OCI-LY3 (cell line): Measurements from ENCODE around the gene PLIN5.
"Not testable (repeated sequence)": the region's sequence is repeated elsewhere in the genome, so short reads cannot be mapped to it uniquely, and the experiment has no call there.

ENCODE experiments used
- H2AFZ ChIP-seq: fragments of 200-600, 300-600 bp; shearing (Covaris generic); 2 replicates; pipeline ENCODE4 v1.6.0; 2014; ENCODE audit warnings: antibody characterized with exemption, low read depth, low read length
- H3K27ac ChIP-seq: fragments of 200-600, 300-600 bp; sonication (generic); 2 replicates; pipeline ENCODE4 v1.5.1; 2014; ENCODE audit warnings: mild to moderate bottlenecking, low read length, moderate library complexity, mixed read lengths
- H3K27me3 ChIP-seq: fragments of 200-600, 300-600 bp; sonication (generic); 2 replicates; pipeline ENCODE4 v1.6.1; 2014; ENCODE audit warnings: low read depth, low read length, mixed read lengths
- H3K36me3 ChIP-seq: fragments of 200-600, 300-600 bp; sonication (generic); replicated peaks from 2 replicates; pipeline ENCODE3; 2014; ENCODE audit warnings: low read depth, low read length, mixed read lengths
- H3K4me1 ChIP-seq: fragments of 300-600, 200-600 bp; sonication (generic); 2 replicates; pipeline ENCODE4 v1.6.1; 2014; ENCODE audit warnings: low read length, mixed read lengths
- H3K4me2 ChIP-seq: fragments of 200-600, 300-600 bp; sonication (generic); 2 replicates; pipeline ENCODE4 v1.6.1; 2014; ENCODE audit warnings: low read length, mixed read lengths
- H3K4me3 ChIP-seq: fragments of 300-600, 200-600 bp; sonication (generic); 2 replicates; pipeline ENCODE4 v1.5.1; 2014; ENCODE audit warnings: antibody characterized with exemption, mild to moderate bottlenecking, low read length, moderate library complexity
- H3K79me2 ChIP-seq: fragments of 300-600, 200-600 bp; shearing (Covaris generic); 2 replicates; pipeline ENCODE4 v1.6.1; 2014; ENCODE audit warnings: mild to moderate bottlenecking, low read length, mixed read lengths
- H3K9ac ChIP-seq: fragments of 300-600, 200-600 bp; shearing (Covaris generic); 2 replicates; pipeline ENCODE4 v1.6.0; 2014; ENCODE audit warnings: mild to moderate bottlenecking, low read length, moderate library complexity
- H3K9me3 ChIP-seq: fragments of 200-600, 300-600 bp; shearing (Covaris generic); 2 replicates; pipeline ENCODE4 v1.6.1; 2014; ENCODE audit warnings: low read length, mixed read lengths; ENCODE audit not compliant: insufficient read depth
- H4K20me1 ChIP-seq: fragments of 200-600, 300-600 bp; sonication (generic); 2 replicates; pipeline ENCODE4 v1.6.1; 2016; ENCODE audit warnings: low read length, mixed read lengths; ENCODE audit not compliant: insufficient read depth
- CTCF ChIP-seq: fragments of 200-600, 300-600 bp; sonication (generic); IDR thresholded peaks from 2 replicates; pipeline ENCODE4 v1.5.1; 2014; ENCODE audit warnings: antibody characterized with exemption, low read length, low read depth
- EZH2phosphoT487 ChIP-seq: fragments of 200-600 bp; shearing (Covaris generic); IDR thresholded peaks from 2 replicates; pipeline ENCODE4 v1.6.1; 2018; ENCODE audit warnings: antibody characterized with exemption, mixed run types, low read depth

PLIN5 gene

GRCh38 chr19:4566402-4567051 is 31.5 kb upstream of the PLIN5 start:
- no peak overlapping the region for H3K27ac ChIP-seq
- no peaks in the 10 kb centered on the region for H3K79me2 ChIP-seq
- peaks cover 21% of the 10 kb centered on the region for H3K4me1 ChIP-seq
- H3K36me3 ChIP-seq = no peaks in the 10 kb centered on the region
- no peaks in the 10 kb centered on the region for H3K9me3 ChIP-seq
- H3K9ac ChIP-seq = no peak overlapping the region
- no peaks in the 10 kb centered on the region for H3K27me3 ChIP-seq
- TF ChIP-seq CTCF = no peak
- TF ChIP-seq EZH2phosphoT487 = no peak
- H4K20me1 ChIP-seq = peaks cover 10% of the 10 kb centered on the region; the same call in 1 of the 2 replicates
- H3K4me3 ChIP-seq = no peak overlapping the region
- no peak overlapping the region for H2AFZ ChIP-seq
- no peak overlapping the region for H3K4me2 ChIP-seq

GRCh38 chr19:4563562-4563961 is 28.5 kb upstream of the PLIN5 start:
- not testable (repeated sequence) for H2AFZ ChIP-seq, H3K79me2 ChIP-seq, H3K4me1 ChIP-seq, H3K36me3 ChIP-seq, H4K20me1 ChIP-seq, H3K4me3 ChIP-seq, H3K27me3 ChIP-seq, H3K27ac ChIP-seq, H3K4me2 ChIP-seq, H3K9ac ChIP-seq, H3K9me3 ChIP-seq

GRCh38 chr19:4562085-4562484 is 27.1 kb upstream of the PLIN5 start:
- H3K36me3 ChIP-seq, H3K27me3 ChIP-seq, H3K9ac ChIP-seq, H3K4me2 ChIP-seq, H3K9me3 ChIP-seq, H3K4me3 ChIP-seq, H3K79me2 ChIP-seq, H2AFZ ChIP-seq, H3K4me1 ChIP-seq, H3K27ac ChIP-seq: not testable (repeated sequence)
- H4K20me1 ChIP-seq = peaks cover 10% of the 10 kb centered on the region; the same call in 1 of the 2 replicates

- H4K20me1 ChIP-seq = peaks cover 4% of the 10 kb centered on the region; the same call in 1 of the 2 replicates
- H3K36me3 ChIP-seq = peaks cover 16% of the 10 kb centered on the region
- no peak within 1 kb of the TSS for H2AFZ ChIP-seq
- no peak within 1 kb of the TSS for H3K9ac ChIP-seq
- TF ChIP-seq EZH2phosphoT487 = no peak
- no peak for TF ChIP-seq CTCF
- H3K4me2 ChIP-seq = no peak within 1 kb of the TSS
- no peaks in the 10 kb centered on the region for H3K79me2 ChIP-seq
- H3K9me3 ChIP-seq = no peaks in the 10 kb centered on the region
- H3K27ac ChIP-seq = no peak within 1 kb of the TSS
- H3K27me3 ChIP-seq = no peaks in the 10 kb centered on the region
- H3K4me3 ChIP-seq = no peak within 1 kb of the TSS
- no peaks in the 10 kb centered on the region for H3K4me1 ChIP-seq
Observed at GRCh38 chr19:4559569-4559968, 24.5 kb upstream of the PLIN5 start, which contains the start of gene SEMA6B. Gene SEMA6B (minus strand): TSS chr19:4559684. CDS start chr19:4558457, 1,227 bp downstream.

GRCh38 chr19:4557971-4558941 is 23.2 kb upstream of the PLIN5 start:
- Histone ChIP-seq H4K20me1 (peaks cover 4% of the 10 kb centered on the region; the same call in 1 of the 2 replicates), H3K79me2 (no peaks in the 10 kb centered on the region), H3K4me3 (no peak overlapping the region), H3K36me3 (peaks cover 26% of the 10 kb centered on the region), H3K9me3 (no peaks in the 10 kb centered on the region), H3K27me3 (no peaks in the 10 kb centered on the region), H3K27ac (no peak overlapping the region), H3K4me1 (no peaks in the 10 kb centered on the region), H3K4me2 (peak overlapping the region; percentile 39), H3K9ac (no peak overlapping the region), H2AFZ (no peak overlapping the region)
- peak; percentile 80 for TF ChIP-seq CTCF
- no peak for TF ChIP-seq EZH2phosphoT487
